GM12864 (cell line): ENCODE measurements around the gene GNPTG.
"Not testable (repeated sequence)": the region's sequence is repeated elsewhere in the genome, so short reads cannot be mapped to it uniquely, and the experiment has no call there.

Experiments
- DNase-seq: peaks from one replicate; pipeline ENCODE4 v3.0.0-alpha.2; 2011; ENCODE audit warnings: low read depth
- H3K4me3 ChIP-seq: 2 replicates; pipeline ENCODE4 v1.5.1; 2011; ENCODE audit warnings: mild to moderate bottlenecking, low read depth, low read length, control low read depth
- CTCF ChIP-seq: IDR thresholded peaks from 2 replicates; pipeline ENCODE4 v1.5.1; 2011; ENCODE audit warnings: low read depth, mild to moderate bottlenecking, moderate library complexity, low read length, control low read depth, inconsistent platforms; ENCODE audit errors: missing control alignments

The GNPTG gene

GRCh38 chr16:1325261-1325660, 26.5 kb upstream of the GNPTG start:
- no peak for DNase-seq
- no peak for TF ChIP-seq CTCF

GRCh38 chr16:1325673-1326371, 25.9 kb upstream of the GNPTG start:
- TF ChIP-seq CTCF: no peak

More at GRCh38 chr16:1325261-1325660, 26.5 kb upstream of the GNPTG start:
- no peak overlapping the region for H3K4me3 ChIP-seq

GRCh38 chr16:1326391-1326790, 25.3 kb upstream of the GNPTG start:
- DNase-seq: no peak
- H3K4me3 ChIP-seq: no peak overlapping the region
- TF ChIP-seq CTCF: no peak

More at GRCh38 chr16:1325673-1326371, 25.9 kb upstream of the GNPTG start:
- no peak overlapping the region for H3K4me3 ChIP-seq
- DNase-seq: no peak

GRCh38 chr16:1326946-1327618, 24.6 kb upstream of the GNPTG start:
- TF ChIP-seq CTCF: no peak
- no peak for DNase-seq
- H3K4me3 ChIP-seq: no peak overlapping the region

- no peak for TF ChIP-seq CTCF
- no peak for DNase-seq
- no peak overlapping the region for H3K4me3 ChIP-seq
Measured at GRCh38 chr16:1327619-1327947, 24.1 kb upstream of the GNPTG start.

- DNase-seq, H3K4me3 ChIP-seq: not testable (repeated sequence)
Measured at GRCh38 chr16:1328136-1328535, 23.6 kb upstream of the GNPTG start.

GRCh38 chr16:1328961-1329360, 22.8 kb upstream of the GNPTG start:
- H3K4me3 ChIP-seq, DNase-seq: not testable (repeated sequence)

- no peak for DNase-seq
- H3K4me3 ChIP-seq: no peak overlapping the region
- peak; percentile 83 for TF ChIP-seq CTCF
Measured at GRCh38 chr16:1330260-1330914, 21.3 kb upstream of the GNPTG start.
